HK-2 (cell line): ENCODE data around the gene UFM1.
"Not testable (repeated sequence)": the region's sequence is repeated elsewhere in the genome, so short reads cannot be mapped to it uniquely, and the experiment has no call there.

Experiments used
- DNase-seq: peaks from one replicate; pipeline ENCODE4 v3.0.0-alpha.2; 2018; ENCODE audit not compliant: unreplicated experiment

The UFM1 gene

DNA sequence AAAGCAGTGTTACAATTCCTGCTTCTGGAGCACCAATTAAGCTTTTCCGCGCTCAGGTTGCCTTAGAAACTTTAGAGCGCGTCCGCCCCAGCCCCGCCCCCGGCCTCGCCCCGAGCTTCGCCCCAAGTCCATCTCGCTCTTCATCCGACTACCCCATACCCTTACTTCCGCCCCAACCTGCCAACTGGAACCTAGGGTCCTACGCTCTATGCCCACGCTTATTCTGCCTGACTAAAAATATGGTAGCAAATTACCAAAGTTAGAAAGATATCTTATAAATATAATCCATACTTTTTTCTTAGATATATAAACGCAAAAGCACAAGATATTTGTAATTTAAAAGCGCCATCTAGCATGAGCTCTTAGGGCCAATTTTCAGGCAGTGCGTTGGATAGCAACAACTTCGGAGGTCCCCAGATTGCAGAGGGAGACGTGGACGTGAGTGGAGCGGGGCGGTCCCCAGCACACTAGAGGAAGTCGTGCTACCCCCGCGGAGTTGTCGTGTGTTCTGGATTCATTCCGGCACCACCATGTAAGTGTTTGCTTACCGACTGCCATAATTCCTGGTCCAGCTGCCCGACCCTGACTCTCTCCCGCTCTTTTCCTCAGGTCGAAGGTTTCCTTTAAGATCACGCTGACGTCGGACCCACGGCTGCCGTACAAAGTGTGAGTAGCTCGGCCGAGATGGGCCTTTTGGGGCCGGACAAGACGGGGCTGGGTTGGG, at the start of gene UFM1:
TSS of gene UFM1 (plus strand) at position 462 of the 724 bp plus-strand sequence. CDS start at position 531, 69 bp downstream.
- DNase-seq, result peak; percentile 81

DNA sequence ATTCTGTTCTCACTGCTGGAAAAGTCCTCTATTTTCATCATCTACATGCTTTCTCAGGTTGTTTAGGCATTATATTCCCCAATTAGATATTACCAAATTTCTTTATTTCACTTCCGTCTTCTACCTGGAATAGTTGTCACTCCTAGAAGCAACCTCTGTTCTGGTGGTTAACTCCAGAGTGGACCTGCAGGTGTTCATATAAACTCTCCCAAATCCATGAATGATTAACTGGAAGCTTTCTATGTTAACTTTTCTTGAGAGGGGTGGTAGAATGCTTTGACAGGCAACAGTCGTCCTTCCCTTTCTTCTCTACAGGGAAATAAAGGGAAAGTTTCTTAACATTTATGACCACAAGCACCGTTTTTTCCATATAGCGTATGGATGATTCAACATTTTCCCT, 48.4 kb upstream of the UFM1 start:
- DNase-seq, result no peak

DNA sequence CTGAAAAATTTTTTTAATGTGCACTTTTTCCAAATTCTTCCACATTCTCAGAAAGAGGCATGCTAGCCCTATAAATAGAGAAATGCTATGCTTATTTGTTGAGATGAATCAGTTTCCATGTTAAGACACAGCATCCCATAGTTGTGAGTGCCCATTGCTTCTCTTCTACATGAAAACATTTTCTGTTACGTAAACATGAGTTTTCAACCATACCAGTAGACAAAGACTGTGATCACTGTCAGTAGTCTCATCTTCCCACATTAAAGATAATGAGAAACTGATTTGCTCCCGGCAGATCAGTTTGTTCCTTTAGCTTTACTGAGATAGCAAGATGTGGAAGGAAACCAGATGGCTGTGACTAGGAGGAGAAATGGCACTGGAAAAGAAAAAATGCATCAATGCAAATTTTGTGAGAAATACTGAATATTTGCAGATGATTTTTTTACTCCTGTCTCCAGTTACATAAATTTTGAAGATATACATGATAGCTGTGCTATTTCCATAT, 45.8 kb upstream of the UFM1 start:
- no peak for DNase-seq

DNA sequence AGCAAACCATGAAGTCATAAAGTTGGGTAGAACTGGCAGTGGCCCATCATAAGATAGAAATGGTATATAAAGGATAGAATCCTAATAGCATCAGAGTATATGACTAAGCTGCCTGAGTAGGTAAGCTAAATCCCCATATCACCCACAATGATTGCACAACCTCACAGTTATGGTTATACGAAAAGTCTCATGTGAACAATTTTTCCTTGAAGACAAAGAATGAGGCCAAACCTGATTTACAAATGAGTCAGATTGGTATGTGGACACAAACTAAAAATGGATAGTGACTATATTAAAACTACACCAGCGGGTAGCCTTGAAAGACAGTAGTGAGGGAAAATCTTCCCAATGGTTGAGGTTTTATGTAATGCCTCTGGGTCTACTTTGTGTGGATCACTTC, 40.9 kb upstream of the UFM1 start:
- no peak for DNase-seq

DNA sequence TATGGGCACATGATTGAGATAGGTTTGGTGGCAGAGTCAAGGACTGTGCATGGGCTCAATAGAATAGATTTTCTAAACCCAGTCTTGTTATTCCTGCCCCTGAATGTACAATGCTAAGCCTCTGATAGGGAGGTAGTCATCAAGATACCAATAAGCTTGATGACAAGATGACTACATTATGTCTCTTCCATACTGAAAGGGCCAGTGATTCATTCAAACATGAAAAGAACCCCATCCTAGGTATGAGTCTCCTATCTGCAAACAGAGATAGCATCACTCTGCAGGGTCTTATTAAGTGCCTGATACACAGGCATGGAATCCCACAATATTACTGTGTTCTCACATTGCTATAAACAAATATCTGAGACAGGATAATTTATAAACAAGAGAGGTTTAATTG, 40.3 kb upstream of the UFM1 start:
- DNase-seq, result no peak

DNA sequence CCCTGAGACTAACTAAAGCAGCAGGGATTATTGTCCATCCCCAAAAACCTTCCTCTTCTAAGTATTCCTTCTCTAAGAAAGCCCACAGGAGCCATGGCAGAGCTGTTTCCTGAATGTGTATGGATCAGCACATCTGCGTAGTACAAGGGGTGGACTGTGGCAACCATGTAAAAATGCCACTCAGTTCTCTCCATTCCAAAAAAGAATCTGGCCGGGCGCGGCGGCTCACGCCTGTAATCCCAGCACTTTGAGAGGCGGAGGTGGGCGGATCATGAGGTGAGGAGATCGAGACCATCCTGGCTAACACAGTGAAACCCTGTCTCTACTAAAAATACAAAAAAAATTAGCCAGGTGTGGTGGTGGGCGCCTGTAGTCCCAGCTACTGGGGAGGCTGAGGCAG, 38.5 kb upstream of the UFM1 start:
- not testable (repeated sequence) for DNase-seq

DNA sequence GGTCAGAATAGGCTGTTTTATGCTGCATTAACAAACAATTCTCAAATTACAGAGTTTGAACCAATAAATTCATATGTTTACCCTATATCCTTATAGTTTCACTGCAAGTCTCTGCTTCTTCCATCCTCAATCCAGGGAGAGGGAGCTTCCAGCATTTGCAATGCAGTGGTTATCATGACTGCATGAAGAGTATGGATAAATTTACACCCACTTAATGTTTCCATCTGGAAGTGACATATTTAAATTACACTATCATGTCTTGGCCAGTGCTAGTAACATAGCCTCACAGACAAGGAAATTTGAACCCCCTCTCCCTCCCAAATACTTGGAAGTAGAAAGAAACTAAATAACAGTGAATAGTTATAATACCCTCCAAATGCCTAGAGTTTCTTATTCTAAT, 33.5 kb upstream of the UFM1 start:
- no peak for DNase-seq

DNA sequence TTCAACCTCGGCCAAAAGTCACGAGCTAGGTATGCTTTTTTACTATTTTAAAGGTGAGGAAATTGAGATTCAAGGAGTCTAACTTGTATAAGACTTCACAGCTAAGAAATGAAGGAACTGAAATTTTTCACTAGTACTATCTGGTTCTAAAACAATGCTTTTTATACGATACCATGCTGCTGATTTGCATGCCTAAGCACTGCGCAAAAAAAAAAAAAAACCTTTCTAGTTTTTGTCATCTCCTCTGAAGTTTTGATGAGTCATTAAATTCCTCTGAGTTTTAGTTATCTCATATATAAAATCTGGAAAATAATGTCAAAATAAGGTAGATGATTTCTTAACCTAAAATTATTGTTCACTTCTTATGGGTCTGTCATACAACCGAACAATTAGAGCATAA, 28.0 kb upstream of the UFM1 start:
- DNase-seq, result no peak

DNA sequence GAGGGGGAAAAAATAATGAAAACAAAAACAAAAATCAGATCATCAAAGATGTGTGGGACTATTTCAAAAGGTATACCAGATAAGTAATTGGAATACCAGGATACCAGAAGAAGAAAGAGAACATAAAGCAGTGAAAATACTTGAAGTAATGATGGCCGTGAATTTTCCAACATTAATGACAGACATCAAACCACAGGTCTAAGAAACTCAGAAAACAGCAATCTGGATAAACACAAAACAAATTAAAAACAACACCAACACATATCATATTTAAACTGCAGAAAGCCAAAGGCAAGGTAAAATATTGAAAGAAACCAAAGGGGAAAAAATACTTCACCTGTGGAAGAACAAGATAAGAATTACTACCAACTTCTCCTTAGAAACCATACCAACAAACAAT, 24.2 kb upstream of the UFM1 start:
- no peak for DNase-seq

DNA sequence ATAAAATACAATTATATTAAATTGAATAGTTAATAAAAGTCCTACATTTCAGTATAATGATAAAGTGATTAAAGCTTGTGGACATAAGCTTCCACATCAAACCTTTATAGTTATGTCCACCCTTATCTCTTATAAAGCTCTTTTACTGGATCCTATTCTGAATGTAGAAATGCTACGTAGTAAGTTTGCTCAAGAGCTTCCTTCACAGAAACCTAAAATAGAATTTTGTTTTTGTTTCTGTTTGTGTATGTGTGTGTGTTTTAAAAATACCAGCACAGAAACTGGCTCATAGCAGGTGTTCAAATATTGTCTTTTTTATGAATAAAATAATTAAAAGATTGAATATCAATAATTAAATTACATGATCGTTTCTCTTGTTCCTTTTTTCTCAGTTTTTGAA, 21.0 kb upstream of the UFM1 start:
- no peak for DNase-seq

DNA sequence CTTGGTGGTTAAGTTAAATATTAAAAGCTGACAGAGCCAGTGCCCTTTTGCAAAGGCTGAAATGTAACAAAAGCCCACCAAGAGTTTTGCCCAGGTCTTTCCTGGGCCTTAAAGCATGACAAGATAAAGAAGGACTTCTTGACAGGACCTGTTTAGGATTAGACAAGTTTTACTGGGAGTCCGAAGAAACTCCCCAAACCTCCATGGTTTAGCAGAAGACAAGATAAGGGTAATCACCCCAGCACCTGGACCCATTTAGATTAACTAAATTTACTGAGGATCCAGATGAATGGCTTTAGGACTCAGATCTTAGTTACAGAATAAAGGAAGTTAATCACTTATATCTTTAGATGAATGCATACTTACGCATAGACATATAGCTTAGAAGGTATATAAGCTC, 14.8 kb upstream of the UFM1 start:
- DNase-seq, result no peak

DNA sequence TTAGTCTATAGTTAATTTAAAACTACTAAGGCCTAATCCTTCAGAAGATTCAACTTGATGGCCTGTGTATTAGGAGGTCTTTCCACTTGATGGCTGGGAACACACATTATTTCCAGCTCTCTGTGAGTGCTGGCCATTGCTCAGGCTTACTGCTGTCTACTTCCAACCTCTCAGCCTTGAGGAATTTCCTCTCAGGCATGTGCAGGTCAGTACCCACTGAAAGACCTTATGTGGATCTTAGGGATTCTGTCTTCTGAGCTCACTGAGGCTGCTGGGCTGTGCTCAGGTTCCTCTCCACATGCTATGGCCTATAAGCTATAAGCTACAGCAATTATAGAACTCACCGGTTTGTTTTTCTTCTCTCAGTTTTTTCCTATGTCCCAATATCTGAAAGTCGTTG, 11.6 kb upstream of the UFM1 start:
- no peak for DNase-seq

DNA sequence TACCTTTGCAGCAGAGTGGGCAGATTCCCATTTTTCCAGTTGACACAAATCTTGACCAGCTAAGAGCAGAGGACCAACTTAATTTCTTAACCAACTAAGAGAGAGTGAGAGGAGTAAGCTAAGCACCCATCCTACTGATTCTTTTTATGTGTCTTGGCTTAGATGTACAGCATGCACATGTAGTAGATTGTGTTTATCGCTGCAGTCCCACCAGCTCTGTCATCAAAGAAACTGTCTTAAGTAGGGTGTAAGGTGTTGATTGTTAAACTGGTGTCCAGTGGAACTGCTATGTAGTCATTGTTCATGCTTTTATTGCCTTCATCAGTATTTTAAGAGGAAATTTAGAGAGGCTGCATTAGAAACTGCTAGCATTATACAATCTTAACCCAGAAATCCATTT, 9.0 kb upstream of the UFM1 start:
- no peak for DNase-seq

DNA sequence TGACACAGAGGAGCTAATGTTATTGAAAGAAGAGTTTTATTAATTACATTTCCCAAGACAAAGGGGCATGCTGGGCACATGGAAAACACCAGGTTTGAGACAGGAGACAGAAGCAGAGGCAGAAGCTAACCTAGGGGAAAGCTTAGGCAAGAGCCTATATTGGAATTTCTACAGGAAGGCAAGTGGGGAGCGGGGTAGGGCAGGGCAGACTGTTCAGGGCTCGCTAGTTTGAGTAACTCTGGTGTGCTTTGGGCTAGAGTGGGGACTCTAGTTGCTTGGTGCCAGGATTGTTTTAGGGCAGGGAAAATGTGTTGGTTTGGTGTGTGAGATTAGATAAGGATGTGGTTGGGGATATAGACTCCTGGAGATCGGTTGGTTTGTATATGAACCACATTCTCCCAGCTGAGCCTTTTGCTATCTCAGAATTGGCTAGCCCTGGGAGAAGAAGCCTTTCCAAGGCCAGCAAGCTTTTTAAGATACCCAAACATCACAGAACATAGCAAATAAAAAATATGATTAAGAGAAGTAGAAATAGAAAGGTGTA, 8.4 kb upstream of the UFM1 start:
- no peak for DNase-seq

DNA sequence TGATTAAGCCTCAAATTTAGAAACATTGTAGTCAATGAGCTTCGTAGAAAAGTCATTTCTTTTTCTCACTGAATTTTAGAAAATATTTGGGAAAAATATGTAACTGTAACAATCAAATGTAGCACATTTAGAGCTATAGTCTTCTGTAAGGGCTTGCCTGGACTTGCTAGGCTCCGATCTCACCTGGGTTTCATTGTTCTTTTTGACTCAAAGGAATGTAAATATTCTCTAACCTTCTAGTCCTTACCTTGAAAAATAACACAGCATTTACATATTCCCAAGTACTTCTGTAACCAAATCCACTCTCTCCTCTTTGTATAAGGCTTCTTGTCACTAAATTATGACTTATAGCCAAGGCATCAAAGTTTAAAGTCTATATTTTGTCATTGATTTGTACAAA, 2.9 kb upstream of the UFM1 start:
- DNase-seq, result no peak

DNA sequence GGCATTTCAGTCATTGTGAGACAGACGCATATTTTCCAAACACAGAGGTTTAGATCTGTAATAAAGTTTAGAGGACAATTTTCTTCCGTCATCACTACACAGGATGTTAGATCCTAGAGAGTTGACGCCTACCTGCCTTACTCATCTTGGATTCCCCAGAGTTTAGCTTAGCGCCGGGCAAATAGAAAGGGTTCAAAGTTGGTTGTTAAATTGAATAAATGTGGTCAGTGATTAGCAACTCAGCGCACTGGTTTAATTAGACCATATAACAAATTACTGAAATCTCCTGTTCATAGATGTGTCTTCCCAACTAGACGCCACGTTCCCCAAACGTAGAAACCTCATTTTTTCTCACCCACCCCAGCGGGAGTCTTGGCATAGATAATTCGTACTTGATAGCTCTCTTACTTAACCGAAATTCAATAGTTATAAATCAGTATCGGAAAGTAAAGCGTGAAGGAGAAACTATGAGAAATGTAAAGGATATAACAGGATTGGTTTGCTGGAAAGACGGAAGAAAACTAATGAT, 726 bp upstream of the UFM1 start:
- DNase-seq, result peak; percentile 0

DNA sequence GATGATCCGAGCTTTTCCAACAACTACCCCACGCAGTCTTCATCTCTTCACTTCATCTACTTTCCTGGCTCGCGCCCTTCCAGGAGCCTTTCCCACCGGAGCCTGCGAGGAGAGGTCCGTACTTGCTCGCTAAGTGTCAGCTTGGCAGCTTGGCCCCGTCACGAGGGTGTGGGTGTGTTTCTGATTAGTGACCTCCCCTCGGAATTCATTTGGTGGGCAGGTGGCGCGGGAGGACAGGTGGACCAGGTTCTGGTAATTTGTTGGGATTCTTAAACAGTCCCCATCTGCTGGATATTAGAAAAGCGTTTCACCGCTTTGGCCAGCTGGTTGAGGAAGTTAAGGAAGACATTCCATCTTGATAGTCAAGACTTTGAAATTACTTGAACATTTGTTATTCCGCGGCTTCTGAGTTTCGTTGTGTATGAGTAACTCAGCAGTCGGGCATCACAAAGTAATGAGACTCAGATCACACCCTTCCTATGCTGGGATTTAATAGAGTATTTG, 515 bp downstream of the UFM1 start:
- DNase-seq, result peak; percentile 52

DNA sequence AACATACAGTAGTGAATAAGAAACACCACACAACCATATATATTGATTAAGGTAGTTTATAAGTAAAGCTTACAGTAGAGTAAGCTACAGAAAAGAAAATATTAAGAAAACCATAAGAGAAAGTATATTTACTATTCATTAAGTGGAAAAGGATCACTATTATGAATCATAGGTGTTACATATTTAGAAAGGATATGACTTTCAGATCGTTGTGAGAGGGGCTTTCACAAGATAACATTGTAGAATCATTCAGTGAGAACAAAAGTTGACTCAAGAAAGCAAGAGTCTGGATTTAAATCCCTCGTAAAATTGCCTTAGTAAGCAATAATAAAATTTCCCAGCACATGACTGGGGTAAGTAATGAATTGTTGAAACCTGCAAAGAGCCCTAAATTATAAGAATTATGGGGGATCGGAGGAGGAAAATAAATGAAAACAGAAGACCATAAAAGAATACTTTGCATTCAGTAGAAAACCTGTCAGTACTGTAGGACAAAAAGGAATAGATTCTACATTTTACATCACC, 6.0 kb downstream of the UFM1 start:
- no peak for DNase-seq

DNA sequence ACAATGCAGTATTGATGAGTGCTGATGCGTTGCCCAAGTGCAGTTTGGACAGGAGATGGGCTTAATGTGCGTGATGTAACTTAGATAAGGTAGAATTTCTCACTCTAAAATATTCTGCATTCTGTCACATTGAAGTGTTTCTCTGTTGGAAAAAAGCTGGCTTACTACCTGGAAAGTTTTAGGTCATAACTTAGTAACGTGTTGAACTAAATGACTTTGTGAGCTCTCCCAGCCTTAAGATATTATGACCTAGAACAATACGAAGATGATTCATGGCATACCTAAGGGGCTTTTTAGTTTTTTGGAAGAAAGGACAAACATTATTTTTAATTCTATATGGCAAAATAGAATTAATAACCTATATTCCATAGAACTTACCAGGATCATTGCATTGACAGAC, 9.0 kb downstream of the UFM1 start:
- DNase-seq, result no peak

DNA sequence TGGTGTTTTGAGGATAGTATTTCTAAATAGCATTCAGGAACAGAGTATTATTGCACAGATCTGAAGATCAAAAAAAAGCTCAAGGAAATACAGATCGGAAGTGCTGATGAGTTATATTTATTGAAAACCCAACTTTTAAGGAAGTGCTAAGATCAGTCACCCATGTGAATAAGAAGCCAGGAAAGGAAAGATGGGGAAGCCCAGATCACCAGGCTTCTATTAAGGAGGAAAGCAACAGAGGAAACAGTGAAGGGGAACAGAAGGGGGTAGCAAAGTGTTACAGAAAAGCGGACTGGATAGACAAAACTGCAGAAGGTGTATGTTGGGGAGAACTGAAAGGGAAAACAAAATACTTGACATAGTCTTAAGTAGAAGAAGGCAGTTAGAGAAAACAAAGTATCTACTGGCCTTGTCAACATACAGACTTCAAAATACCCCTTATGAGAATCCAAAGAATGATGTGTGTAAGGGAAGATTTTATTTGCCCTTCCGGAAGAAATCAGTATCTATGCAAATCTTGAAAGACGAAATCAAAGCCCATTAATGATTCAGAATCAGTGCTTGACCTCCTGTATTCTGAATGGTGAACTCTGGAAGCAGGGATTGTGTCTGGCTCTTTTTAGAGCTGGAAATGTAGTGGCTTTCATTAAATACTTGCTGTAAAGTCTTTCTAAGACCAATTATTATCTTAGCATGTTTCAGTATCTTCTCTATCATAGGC, 12.1 kb downstream of the UFM1 start:
- no peak for DNase-seq

DNA sequence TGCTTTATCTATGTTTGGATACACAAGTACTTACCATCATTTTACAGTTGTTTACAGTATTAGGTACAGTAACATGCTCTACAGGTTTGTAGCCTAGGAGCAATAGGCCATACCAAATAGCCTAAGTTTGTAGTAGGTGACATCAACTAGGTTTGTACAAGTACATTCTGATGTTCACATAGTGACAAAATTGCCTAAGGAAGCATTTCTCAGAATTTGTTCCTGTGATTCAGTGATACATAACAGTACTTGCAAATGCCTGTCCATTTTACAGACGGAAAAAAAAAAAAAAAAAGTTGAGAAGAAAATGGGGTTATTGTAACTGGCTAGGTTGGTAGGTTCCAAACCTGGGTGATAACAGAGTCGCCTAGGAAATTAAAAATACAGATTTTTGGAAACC, 13.6 kb downstream of the UFM1 start:
- DNase-seq, result no peak

DNA sequence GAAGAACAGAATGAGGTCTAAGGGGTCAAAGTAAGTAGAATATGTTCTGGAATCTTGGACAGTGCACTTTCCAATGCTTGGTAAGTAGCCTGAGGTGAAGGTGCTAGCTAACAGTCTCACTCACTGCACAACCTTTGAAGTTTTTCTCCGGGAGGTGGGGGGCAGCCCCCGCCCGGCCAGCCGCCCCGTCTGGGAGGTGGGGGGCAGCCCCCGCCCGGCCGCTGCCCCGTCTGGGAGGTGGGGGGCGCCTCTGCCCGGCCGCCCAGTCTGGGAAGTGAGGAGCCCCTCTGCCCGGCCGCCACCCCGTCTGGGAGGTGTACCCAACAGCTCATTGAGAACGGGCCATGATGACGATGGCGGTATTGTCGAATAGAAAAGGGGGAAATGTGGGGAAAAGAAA, 14.1 kb downstream of the UFM1 start:
- DNase-seq, result not testable (repeated sequence)
